Osteocyte (in vitro differentiated cells): Measurements from ENCODE around the gene SHKBP1. TPM values are rescaled to one million over a fixed set of nuclear protein-coding genes. Genes with fewer than 3 reads are reported as not detected.
A peak's percentile ranks its signal among the peaks of the same experiment; 100 is the strongest.

Experiments used
- DNase-seq: peaks from one replicate; pipeline ENCODE4 v3.0.0; 2021; ENCODE audit warnings: mixed read lengths; ENCODE audit not compliant: unreplicated experiment; ENCODE audit errors: extremely low spot score
- H3K27ac Mint-ChIP-seq: one replicate; pipeline ENCODE4 v1.8.0; 2021; ENCODE audit warnings: mild to moderate bottlenecking, mixed read lengths; ENCODE audit not compliant: unreplicated experiment
- H3K27me3 Mint-ChIP-seq: one replicate; pipeline ENCODE4 v1.8.0; 2021; ENCODE audit warnings: mixed read lengths; ENCODE audit not compliant: unreplicated experiment
- H3K36me3 Mint-ChIP-seq: one replicate; pipeline ENCODE4 v1.8.0; 2021; ENCODE audit warnings: mixed read lengths; ENCODE audit not compliant: unreplicated experiment
- H3K4me1 Mint-ChIP-seq: one replicate; pipeline ENCODE4 v1.8.0; 2021; ENCODE audit warnings: mixed read lengths; ENCODE audit not compliant: unreplicated experiment
- H3K4me3 Mint-ChIP-seq: one replicate; pipeline ENCODE4 v1.8.0; 2021; ENCODE audit warnings: mild to moderate bottlenecking, moderate library complexity, mixed read lengths; ENCODE audit not compliant: unreplicated experiment
- H3K9me3 Mint-ChIP-seq: one replicate; pipeline ENCODE4 v1.8.0; 2021; ENCODE audit warnings: mixed read lengths; ENCODE audit not compliant: unreplicated experiment
- total RNA-seq: library from RNA; stranded (reverse); gene quantifications from 2 replicates; pipeline ENCODE4 v1.2.1, GENCODE V29; 2021
- TF ChIP-seq, protein P1 (sequence below): fragments of 200-600 bp; sonication (generic); IDR thresholded peaks from 2 replicates; pipeline ENCODE4 v1.5.0; 2021; ENCODE audit warnings: antibody characterized with exemption, mild to moderate bottlenecking, moderate library complexity

The SHKBP1 gene
- total RNA-seq, 1 donor from 2014 or later = 53.8 TPM

DNA sequence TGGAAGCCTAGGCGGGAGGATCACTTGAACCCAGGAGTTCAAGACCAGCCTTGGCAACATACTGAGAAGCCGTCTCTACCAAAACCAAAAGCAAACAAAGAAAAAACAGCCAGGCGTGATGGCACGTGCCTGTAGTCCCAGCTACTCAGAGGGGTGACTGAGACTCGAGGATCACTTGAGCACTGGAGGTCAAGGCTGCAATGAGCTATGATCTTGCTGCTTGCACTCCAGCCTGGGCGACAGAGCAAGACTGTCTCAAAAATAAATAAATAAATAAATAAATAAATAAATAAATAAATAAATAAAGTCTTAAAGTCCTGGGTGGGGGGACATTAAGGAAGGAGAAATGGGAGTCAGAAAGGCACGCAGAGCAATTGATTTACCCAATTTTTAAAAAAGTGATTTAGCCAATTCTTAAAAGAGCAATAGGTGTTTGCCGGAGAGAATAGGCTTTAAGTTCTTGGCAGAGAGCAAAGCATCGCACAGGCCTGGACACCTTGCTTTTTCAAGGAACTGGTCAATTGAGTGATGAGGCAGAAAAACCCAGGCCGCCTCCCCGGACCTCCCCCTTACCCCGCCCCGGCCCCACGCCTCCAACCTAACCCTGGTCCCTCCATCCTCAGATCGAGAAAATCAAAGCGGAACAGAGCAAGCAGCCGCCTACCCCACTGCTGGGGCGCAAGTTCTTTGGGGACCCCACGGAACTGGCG is 9.5 kb upstream of the SHKBP1 start:
- peaks cover 43% of the 10 kb centered on the region for H3K27me3 Mint-ChIP-seq
- H3K4me1 Mint-ChIP-seq = peaks cover 12% of the 10 kb centered on the region
- no peaks in the 10 kb centered on the region for H3K9me3 Mint-ChIP-seq
- H3K27ac Mint-ChIP-seq = no peak overlapping the region
- H3K36me3 Mint-ChIP-seq = no peaks in the 10 kb centered on the region
- TF ChIP-seq, protein P1, sequence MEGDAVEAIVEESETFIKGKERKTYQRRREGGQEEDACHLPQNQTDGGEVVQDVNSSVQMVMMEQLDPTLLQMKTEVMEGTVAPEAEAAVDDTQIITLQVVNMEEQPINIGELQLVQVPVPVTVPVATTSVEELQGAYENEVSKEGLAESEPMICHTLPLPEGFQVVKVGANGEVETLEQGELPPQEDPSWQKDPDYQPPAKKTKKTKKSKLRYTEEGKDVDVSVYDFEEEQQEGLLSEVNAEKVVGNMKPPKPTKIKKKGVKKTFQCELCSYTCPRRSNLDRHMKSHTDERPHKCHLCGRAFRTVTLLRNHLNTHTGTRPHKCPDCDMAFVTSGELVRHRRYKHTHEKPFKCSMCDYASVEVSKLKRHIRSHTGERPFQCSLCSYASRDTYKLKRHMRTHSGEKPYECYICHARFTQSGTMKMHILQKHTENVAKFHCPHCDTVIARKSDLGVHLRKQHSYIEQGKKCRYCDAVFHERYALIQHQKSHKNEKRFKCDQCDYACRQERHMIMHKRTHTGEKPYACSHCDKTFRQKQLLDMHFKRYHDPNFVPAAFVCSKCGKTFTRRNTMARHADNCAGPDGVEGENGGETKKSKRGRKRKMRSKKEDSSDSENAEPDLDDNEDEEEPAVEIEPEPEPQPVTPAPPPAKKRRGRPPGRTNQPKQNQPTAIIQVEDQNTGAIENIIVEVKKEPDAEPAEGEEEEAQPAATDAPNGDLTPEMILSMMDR = no peak
- no peak for DNase-seq
- H3K4me3 Mint-ChIP-seq = peak overlapping the region; percentile 22

DNA sequence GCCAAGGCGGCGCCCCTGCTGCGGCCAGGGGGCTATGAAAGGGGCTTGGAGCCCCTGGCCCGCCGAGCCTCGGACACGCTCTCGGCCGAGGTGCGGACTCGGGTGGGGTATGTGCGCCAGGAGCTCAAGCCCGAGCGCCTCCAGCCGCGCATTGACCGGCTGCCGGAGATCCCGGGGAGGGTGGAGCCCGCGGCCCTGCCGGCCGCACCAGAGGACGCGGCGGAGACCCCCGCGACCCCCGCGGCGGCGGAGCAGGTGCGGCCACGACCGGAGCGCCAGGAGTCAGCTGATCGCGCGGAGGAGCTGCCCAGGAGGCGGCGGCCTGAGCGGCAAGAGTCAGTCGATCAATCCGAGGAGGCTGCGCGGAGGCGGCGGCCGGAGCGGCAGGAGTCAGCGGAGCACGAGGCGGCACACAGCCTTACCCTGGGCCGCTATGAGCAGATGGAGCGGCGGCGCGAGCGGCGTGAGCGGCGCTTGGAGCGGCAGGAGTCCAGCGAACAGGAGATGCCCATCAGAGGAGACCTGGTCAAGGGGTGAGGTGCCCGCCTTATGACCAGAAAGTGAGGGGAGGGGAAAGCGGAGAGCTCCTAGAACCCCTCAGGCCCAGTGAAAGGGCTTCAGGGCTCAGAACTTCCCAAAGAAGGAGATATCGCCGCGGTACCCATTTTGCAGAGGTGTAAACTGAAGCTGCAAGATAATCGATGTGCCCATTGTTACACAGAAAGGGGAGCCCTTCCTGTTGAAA is 8.8 kb upstream of the SHKBP1 start:
- no peaks in the 10 kb centered on the region for H3K9me3 Mint-ChIP-seq
- H3K36me3 Mint-ChIP-seq = no peaks in the 10 kb centered on the region
- H3K4me1 Mint-ChIP-seq = peaks cover 12% of the 10 kb centered on the region
- no peak overlapping the region for H3K27ac Mint-ChIP-seq
- no peak for DNase-seq
- H3K4me3 Mint-ChIP-seq = peak overlapping the region; percentile 22
- H3K27me3 Mint-ChIP-seq = peaks cover 43% of the 10 kb centered on the region
- TF ChIP-seq, protein P1 = no peak

DNA sequence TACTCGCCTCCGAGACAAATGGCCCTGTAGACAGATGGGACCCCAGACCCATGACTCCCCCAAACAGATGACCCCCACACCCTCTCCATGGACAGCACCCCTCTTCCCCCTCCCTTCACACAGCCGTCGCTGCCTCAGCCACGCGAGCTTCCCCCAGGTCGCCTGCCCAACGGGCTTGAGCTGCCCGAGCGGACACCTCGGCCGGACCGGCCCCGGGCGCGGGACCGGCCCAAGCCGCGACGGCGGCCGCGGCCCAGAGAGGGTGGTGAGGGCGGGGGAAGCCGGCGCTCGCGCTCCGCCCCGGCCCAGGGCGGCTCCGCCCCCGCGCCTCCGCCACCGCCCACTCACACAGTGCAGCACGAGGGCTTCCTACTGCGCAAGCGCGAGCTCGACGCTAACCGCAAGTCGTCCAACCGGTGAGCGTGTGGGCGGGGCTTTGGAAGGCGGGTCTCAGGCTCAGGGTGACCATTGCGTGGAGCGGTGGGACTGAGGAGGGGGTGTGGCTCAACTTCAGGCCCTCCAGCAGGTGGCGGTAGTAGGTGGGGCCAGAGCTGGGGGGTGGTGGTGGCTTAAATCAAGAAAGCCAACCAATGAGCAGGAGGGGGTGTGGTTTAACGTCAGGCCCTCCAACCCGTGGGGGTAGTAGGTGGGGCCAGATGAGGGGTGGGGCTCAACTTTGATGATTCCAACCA is 6.2 kb upstream of the SHKBP1 start:
- Mint-ChIP-seq H3K36me3 (no peaks in the 10 kb centered on the region), H3K27ac (peak overlapping the region; percentile 71), H3K9me3 (no peaks in the 10 kb centered on the region), H3K4me1 (peaks cover 12% of the 10 kb centered on the region), H3K27me3 (peaks cover 25% of the 10 kb centered on the region), H3K4me3 (peak overlapping the region; percentile 80)
- peak; percentile 99 for DNase-seq
- TF ChIP-seq, protein P1 = no peak

DNA sequence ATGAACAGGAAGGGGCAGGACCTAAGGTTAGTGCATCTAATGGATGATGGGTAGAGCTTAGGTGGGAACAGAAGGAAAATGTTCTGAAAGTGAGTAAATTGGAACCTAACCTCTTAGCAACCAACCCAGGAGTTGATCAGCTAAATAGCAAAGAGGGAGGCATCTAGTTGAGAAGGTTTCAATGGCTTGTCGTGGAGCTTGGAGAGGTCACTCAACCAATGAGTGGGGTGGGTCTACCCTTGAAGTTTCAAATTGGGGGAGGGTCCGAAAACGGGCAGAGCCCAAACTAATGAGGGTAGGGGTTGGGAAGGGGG is 5.7 kb upstream of the SHKBP1 start:
- Mint-ChIP-seq H3K36me3 (no peaks in the 10 kb centered on the region), H3K4me1 (peaks cover 12% of the 10 kb centered on the region), H3K27me3 (peaks cover 21% of the 10 kb centered on the region), H3K27ac (peak overlapping the region; percentile 60), H3K9me3 (no peaks in the 10 kb centered on the region), H3K4me3 (peak overlapping the region; percentile 27)
- TF ChIP-seq, protein P1 = no peak
- no peak for DNase-seq
